ENCODE results near the gene PHF20.
A peak's percentile ranks its signal among the peaks of the same experiment; 100 is the strongest.
"Not testable (repeated sequence)": the region's sequence is repeated elsewhere in the genome, so short reads cannot be mapped to it uniquely, and the experiment has no call there.

The PHF20 gene

DNA sequence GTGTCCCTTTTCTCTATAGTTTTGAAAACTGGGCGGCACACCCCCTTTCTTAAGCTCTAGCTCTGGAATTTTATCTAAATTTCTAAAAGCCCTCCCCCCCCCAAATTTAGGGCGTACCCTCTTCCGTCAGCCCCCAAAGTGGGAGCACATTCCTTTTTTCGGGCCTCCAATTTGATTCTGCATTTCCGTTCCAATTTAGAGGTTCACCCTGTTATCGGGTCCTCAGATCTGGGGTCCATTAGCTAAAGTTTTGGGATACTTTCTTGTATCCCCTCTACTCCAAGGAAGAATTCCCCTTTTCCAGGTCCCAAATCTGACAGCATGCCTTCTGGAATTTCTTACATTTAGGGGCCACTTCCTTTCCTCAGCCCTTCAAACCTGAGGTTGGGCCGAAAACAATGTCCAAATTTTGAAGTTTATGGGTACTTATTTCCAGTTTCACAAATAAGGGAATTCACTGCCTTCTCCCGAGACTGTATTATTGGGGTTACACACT is 796 bp downstream of the PHF20 start:
- peak overlapping the region; percentile 53 to 99 (median 88) for H3K27ac ChIP-seq

DNA sequence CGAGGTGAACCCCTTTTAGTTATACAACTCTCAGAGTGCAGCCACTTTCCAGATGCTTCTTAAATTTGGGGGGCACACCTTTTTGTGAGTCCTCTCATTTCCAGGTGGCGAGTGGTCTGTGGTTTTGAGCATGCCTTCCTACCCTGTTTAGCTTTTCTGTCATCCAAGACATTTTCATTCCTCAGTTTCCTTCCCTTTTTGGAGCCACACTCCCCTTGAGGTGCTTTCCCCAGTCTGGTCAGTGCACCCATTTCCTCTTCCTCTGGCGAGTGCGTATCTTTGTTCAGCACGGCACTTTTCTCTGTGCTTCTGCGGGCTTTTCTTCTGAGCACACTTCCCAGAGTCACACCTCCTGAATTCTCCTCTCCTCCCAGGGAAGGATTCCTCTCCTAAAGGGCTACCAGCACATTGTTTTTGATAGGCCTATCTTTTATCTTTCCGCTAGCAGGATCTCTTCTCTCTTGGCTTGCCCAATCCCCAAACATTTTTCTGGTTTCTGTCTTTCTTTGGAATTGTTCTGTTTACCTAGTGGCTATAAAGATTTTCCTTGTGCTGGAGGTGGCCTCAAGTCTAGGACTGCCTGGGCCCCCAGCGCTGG is 1.4 kb downstream of the PHF20 start:
- peak overlapping the region in 6 of 7 experiments; percentile 46 to 71 (median 64) for H3K4me3 ChIP-seq

More for the DNA sequence above, 796 bp downstream of the PHF20 start:
- peak overlapping the region; percentile 46 to 71 (median 63) for H3K4me3 ChIP-seq

DNA sequence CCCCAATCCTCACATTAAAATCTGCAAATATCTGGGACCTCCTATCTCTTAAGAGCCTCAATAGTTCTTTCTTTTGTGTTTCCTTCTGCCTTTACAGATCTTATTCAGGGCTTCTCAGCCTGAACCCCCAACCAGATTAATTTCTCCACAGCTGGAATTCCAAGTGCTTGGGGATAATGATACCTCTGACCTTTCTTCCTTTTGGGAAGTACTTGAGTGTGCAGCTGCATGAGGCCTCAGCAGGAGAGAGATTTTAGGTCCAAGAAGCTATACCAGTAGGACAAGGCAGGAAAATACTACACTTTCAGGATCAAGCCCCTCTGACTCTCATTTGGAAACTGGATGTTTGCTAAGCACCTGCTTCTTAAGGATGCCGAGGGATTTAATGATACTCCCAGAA is 2.6 kb downstream of the PHF20 start:
- Histone ChIP-seq H3K27ac (peak overlapping the region in 2 of 21 experiments; percentile 15 to 18), H3K4me3 (no peak overlapping the region)

More for the DNA sequence above, 1.4 kb downstream of the PHF20 start:
- peak overlapping the region in 18 of 21 experiments; percentile 34 to 99 (median 88) for H3K27ac ChIP-seq

DNA sequence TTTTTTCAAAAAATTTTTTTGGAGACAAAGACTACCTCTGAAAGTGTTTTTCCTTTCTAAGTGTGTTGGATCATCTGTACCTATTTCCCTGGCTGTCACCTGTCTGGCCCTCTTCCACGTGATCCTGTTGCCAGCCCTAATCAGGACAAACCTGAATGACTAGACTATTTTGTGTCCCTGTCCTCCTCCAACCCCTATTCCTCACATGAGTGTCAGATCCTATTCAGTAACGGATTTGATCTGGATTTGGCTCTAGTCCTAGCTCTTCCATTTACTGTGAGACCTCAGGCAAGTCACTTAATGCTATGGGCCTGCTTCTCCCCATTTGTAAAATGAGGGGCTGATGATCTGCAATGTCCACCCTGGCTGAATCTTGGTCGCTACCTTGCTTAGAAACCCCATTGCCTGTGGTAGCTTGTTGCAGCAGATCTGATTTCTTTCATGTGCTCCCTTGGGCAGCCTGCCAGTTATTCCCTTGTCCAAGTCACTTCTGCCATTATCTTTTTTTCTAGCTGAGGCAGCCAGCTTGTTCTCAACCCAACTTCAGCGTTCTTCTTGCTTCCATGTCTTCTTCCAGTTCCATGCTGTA is 4.8 kb downstream of the PHF20 start:
- H3K4me3 ChIP-seq = no peak overlapping the region
- H3K27ac ChIP-seq = peak overlapping the region in 8 of 21 experiments; percentile 6 to 62 (median 20)

DNA sequence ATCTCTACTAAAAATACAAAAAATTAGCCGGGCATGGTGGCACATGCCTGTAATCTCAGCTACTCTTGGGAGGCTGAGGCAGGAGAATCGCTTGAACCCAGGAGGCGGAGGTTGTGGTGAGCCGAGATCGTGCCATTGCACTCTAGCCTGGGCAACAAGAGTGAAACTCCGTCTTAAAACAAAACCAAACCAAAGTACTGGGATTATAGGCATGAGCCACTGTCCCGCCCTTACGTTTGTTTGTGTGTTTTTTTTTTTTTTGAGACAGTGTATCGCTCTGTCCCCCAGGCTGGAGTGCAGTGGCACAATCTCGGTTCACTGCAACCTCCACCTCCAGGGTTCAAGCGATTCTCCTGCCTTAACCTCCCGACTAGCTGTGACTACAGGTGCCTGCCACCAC is 12.0 kb downstream of the PHF20 start:
- H3K4me3 ChIP-seq, H3K27ac ChIP-seq: not testable (repeated sequence)

DNA sequence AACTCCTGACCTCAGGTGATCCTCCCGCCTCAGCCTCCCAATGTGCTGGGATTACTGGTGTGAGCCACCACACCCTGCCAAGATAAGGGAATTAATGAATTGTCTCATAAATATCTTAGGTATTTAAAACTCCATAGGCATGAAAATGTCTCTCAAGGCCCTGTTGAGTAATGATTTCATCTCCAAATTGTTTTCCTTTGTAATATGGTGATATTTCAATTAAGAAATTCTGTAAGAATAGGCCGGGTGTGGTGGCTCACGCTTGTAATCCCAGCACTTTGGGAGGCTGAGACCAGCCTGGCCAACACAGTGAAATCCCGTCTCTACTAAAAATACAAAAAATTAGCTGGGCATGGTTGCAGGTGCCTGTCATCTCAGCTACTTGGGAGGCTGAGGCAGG is 13.7 kb downstream of the PHF20 start:
- H3K27ac ChIP-seq, H3K4me3 ChIP-seq: not testable (repeated sequence)

DNA sequence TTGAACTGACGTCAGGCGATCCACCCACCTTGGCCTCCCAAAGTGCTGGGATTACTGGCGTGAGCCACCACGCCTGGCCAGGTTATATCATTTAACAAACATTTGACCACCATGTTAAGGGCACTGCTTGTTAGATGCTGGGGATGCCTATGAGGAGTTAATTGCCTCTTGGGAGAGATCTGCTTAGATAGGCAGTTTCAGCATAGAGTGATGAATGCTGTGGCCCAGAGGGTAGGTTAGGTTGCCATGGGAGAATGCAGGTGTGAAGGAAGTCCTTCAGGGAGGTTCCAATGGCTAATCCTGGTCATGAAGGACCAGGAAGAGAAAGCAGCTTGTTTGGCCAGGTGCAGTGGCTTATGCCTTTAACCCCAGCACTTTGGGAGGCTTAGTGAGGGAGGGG is 17.0 kb downstream of the PHF20 start:
- H3K27ac ChIP-seq = no peak overlapping the region
- H3K4me3 ChIP-seq = no peak overlapping the region

DNA sequence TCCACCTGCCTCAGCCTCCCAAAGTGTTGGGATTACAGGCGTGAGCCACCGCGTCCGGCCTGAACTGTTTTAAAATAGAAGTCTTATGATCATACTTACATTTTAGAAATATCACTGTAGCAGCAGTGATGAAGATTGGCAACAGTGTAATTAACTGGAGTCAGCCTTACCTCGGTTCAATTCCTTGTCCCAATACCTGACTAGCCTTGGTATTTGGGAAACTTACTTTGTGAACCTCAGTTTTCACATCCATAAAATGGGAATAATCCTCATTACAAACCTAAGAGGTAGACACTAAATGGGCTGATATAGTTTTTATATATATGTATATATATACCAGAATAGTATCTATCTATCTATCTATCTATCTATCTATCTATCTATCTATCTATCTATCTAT is 19.3 kb downstream of the PHF20 start:
- no peak overlapping the region for H3K27ac ChIP-seq

DNA sequence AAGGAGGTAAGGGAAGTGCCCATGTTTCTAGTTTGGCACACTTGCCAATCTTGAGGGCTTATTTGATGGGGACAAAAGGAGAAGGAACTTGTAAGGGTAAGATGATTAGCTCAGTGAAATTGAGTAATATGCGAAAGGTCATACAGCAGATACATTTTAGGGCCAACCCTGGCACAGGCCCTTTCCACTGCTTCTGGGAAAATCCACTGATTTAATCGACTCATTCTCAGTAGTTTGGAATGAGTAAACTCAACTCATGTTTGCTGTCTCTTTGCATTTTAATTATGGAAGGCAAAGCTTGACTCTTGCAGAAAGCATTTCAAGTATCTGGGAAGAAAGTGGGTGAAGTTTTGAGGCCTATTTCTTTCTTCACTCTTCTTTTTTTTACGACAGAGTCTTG is 20.0 kb downstream of the PHF20 start:
- H3K4me3 ChIP-seq = no peak overlapping the region
- H3K27ac ChIP-seq = peak overlapping the region in 13 of 21 experiments; percentile 12 to 74 (median 60)

More for the DNA sequence above, 19.3 kb downstream of the PHF20 start:
- no peak overlapping the region for H3K4me3 ChIP-seq

DNA sequence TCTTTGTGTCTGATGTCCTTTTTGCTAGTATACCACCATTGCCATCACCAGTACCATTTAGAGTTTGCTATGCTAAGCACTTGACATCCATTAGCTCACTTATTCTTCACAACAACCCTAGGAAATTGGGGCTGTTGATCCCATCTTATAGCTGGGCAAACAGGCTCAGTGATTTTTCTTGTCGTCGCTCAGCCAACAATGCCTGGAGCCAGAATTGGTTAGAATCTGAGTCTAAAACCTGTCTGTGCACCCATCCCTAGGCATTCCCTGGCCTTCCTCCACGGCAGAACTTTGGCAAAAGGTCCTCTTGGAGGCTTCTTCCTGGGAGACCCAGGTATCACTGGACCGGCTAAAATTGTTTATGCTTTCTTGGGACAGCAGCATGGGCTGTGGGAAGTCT is 20.9 kb downstream of the PHF20 start:
- no peak overlapping the region for H3K4me3 ChIP-seq
- H3K27ac ChIP-seq = peak overlapping the region in 11 of 21 experiments; percentile 12 to 74 (median 63)

DNA sequence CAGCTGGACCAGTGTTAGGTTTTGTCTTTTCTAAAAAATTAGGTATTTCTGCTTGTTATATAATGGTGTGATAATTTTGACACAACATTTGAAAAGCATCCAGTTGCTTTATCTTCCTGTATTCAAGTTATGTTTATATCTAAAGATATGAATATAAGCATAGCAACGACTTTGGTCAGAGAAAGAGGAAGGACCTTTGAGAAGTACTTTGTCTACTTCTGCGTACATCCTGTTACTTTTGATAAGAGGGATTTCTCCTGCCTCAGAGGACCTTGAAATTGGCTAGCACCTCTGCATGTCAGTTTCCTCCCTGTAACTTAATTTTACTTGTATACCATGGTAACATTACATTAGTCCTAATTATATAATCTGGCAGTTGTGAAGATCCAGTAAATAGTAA is 24.8 kb downstream of the PHF20 start:
- peak overlapping the region in 1 of 21 experiments; percentile 26 for H3K27ac ChIP-seq
- H3K4me3 ChIP-seq = no peak overlapping the region

DNA sequence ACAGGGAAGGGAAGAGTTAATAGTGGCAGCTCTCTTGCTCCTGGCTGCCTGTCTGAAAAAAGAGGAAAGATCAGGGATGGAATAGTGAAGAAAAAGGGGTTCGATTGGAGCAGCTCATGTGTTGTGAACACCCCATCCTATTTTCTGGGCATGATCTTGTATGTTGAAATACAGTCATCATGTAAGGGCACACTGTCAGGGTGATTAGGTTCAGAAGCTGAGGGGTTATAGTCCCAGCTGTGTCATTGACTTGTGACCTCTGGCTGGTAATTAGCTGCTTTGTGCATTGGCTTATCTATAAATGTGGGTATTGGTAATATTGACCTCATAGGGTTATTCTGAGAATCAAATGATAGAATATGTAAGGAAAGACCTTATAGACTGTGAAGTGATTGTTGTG is 30.1 kb downstream of the PHF20 start:
- no peak overlapping the region for H3K4me3 ChIP-seq
- no peak overlapping the region for H3K27ac ChIP-seq

DNA sequence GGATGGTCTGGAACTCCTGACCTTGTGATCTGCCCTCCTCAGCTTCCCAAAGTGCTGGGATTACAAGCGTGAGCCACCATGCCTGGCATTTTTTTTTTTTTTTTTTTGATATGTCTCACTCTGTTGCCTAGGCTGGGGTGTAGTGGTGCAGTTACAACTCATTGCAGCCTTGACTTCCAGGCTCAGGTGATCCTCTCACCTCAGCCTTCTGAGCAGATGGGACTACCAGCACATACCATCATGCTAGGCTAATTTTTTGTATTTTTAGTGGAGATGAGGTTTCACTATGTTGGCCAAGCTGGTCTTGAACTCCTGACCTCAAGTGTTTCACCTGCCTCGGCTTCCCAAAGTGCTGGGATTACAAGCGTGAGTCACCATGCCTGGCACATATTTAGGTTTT is 34.3 kb downstream of the PHF20 start:
- H3K27ac ChIP-seq = no peak overlapping the region
- no peak overlapping the region for H3K4me3 ChIP-seq

DNA sequence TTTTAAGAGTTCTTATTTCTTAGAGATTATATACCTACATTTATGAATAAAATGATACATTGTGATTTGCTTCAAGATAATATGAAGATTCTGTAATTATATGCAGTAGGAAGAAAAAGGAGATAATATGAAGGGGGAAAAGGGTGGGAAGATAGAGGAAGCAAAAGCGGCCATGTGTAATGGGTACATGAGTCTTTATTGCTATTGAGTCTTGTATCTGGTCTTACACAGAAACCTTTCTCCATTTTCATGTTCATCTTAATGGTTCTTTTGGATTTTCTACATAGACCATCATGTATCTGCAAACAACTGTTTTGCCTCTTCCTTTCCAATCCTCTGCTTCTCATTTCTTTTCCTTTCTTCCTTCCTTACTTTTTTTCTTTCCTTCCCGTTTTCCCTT is 36.1 kb downstream of the PHF20 start:
- no peak overlapping the region for H3K4me3 ChIP-seq

DNA sequence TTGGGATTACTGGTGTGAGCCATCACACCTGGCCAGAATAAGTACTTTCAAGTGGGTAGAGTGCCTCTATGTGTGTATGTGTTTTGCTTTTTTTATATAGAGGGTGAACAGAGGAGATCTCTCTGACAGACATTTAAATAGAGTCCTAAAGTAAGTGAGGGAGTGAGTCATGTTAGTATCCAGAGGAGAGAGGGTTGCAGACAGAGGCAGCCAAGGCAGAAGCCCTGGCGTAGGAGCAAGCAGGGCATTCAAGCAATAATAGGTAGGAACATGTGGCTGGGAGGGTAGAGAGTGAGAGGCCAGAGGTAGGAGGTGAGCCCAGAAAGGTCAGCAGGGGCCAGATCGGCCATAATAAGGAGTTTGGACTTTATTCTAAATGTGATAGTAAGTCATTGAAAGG is 48.9 kb downstream of the PHF20 start:
- H3K27ac ChIP-seq = peak overlapping the region in 3 of 21 experiments; percentile 3 to 66 (median 58)
- no peak overlapping the region for H3K4me3 ChIP-seq

More for the DNA sequence above, 36.1 kb downstream of the PHF20 start:
- H3K27ac ChIP-seq = no peak overlapping the region

DNA sequence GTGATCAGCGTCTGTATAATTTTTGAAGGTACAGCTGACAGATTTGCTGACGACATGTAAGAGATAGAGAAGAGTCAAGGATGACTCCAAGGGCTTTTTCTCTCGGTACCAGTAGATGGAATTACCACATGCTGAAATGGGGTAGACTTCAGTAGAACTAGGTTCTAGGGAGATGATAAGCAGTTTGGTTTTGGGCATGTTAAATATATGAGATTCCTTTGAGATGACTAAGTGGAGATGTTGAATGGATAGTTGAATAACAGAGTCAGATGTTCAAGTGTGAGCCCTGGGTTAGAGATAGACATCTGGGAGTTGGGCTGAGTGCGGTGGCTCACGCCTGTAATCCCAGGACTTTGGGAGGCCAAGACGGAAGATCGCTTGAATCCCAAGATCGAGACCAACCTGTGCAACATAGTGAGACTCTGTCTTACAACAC is 50.0 kb downstream of the PHF20 start:
- Histone ChIP-seq H3K27ac (no peak overlapping the region), H3K4me3 (no peak overlapping the region)

DNA sequence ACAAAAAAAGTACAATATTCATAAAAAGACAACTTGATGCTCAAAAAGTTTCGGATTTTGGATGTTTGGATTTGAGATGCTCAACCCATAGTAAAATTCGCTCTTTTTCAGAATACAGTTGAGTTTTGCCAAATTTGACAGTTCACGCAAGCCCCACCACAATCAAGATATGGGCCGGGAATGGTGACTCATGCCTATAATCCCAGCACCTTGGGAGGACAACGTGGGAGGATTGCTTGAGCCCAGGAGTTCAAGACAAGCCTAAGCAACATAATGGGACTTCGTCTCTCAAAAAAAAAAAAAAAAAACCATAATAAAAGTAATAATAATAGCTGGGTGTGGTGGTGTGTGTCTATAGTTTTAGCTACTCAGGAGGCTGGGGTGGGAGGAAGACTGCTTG is 51.3 kb downstream of the PHF20 start:
- Histone ChIP-seq H3K4me3 (no peak overlapping the region), H3K27ac (no peak overlapping the region)

DNA sequence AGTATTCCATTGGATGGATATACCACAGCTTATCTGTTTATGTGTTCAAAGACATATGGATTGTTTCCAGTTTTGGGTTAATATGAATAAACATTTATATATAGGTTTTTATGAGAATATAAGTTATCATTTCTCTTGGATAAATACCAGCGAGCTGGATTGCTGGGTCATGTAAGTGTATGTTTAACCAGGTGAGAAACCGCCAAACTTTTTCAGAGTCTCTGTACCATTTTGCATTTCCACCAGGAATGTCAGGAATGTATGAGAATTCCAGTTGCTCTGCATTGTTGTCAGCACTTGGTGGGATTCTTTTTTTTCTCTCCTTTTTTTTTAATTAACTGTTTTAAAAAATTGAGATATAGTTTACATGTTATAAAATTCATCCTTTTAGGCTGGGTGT is 52.1 kb downstream of the PHF20 start:
- Histone ChIP-seq H3K27ac (no peak overlapping the region), H3K4me3 (no peak overlapping the region)

DNA sequence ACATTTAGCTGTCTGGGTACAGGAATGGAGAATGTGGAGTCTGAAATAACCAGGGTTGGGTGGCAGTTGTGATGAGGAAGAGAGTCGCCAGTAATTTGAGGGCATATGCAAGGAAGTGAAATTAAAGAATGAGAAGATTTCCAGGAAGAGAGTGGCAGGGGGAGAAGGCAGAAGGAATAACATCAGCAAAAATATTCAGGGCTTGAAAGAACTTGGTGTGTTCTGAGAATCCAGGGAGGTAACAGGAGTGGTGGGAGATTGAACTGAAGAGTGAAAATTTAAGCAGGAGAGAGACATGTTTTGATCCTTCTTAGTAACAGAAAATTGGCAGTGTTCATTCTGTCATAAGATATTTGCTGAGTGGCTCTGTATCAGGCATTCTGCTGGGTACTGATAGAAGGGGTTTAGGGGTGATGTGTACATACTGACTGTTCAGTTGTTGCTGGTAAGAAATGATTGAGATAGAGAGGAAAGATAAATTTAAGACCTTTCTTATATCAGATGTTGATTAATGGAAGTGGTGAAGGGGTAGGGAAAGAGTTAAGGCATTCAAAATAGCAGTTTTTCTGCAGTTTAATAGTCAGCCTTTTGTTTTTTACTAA is 54.7 kb downstream of the PHF20 start:
- Histone ChIP-seq H3K27ac (peak overlapping the region in 2 of 21 experiments; percentile 6 to 7), H3K4me3 (no peak overlapping the region)

DNA sequence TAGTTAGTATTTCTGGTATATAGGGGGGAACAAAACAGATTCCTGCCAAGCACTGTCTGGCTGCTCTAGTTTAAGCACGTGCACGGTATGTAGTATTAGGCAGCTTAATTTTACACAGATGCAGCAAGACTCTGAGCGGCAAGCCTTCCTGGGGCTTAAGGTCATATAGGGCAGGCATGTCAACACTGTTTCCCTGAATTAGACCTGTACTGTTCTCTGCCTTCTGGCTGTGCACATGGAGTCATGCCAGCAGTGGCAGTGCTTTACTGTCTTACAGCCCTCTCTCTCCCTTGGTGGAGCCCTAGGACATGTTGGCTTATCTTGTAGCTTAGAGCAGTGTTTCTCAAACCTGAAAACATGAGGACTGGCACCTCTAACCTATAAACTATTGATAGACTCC is 56.6 kb downstream of the PHF20 start:
- no peak overlapping the region for H3K4me3 ChIP-seq
- H3K27ac ChIP-seq = no peak overlapping the region

DNA sequence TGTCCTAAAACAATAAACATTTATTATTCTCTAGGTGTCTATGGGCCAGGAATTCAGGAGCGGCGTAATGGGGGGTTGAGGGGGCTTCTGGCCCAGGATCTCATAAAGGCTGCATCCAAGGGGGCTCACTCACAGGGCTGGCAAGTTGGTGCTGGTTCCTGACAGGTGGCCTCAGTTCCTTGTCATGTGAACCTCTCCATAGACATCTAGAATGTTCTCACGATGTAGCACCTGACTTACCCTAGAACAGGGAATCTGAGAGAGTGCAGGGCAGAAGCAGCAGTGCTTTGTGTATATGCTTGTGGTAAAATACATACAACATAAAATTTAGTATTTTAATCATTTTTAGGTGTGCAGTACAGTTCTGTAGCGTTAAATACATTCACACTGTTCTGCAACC is 57.1 kb downstream of the PHF20 start:
- Histone ChIP-seq H3K27ac (no peak overlapping the region), H3K4me3 (no peak overlapping the region)
